GM18519 (cell line): Measurements from ENCODE around the gene TMTC1.
"Not testable (repeated sequence)": the region's sequence is repeated elsewhere in the genome, so short reads cannot be mapped to it uniquely, and the experiment has no call there.

ENCODE experiments used
- ATAC-seq: cut with Tn5 transposase; IDR thresholded peaks from one replicate; pipeline ENCODE4 v1.9.1; 2021; ENCODE audit warnings: mild to moderate bottlenecking, moderate library complexity; ENCODE audit not compliant: unreplicated experiment, low FRiP score

TMTC1 gene

GRCh38 chr12:29783773-29784666 is at the start of gene TMTC1:
TMTC1 (minus strand) TSS chr12:29783942; CDS start chr12:29783751, 191 bp downstream.
- ATAC-seq: no peak

GRCh38 chr12:29831173-29831572 is 47.4 kb upstream of the TMTC1 start:
- no peak for ATAC-seq

GRCh38 chr12:29830391-29830790 is 46.6 kb upstream of the TMTC1 start:
- no peak for ATAC-seq

GRCh38 chr12:29818916-29819623 is 35.3 kb upstream of the TMTC1 start:
- ATAC-seq: no peak

GRCh38 chr12:29816874-29817725 is 33.4 kb upstream of the TMTC1 start:
- no peak for ATAC-seq

GRCh38 chr12:29809616-29810361 is 26.0 kb upstream of the TMTC1 start:
- not testable (repeated sequence) for ATAC-seq

GRCh38 chr12:29807129-29807528 is 23.4 kb upstream of the TMTC1 start:
- no peak for ATAC-seq

GRCh38 chr12:29804019-29804418 is 20.3 kb upstream of the TMTC1 start:
- ATAC-seq: no peak

- no peak for ATAC-seq
Measured at GRCh38 chr12:29799591-29799990, 15.8 kb upstream of the TMTC1 start.

GRCh38 chr12:29797565-29798355 is 14.0 kb upstream of the TMTC1 start:
- no peak for ATAC-seq

GRCh38 chr12:29796823-29797263 is 13.1 kb upstream of the TMTC1 start:
- ATAC-seq: no peak

GRCh38 chr12:29795715-29796114 is 12.0 kb upstream of the TMTC1 start:
- ATAC-seq: no peak

GRCh38 chr12:29794862-29795261 is 11.1 kb upstream of the TMTC1 start:
- ATAC-seq: no peak

- no peak for ATAC-seq
Measured at GRCh38 chr12:29792853-29793252, 9.1 kb upstream of the TMTC1 start.

GRCh38 chr12:29792132-29792531 is 8.4 kb upstream of the TMTC1 start:
- ATAC-seq: no peak

GRCh38 chr12:29782871-29783772 is 620 bp downstream of the TMTC1 start:
- ATAC-seq: no peak

- peak; percentile 81 for ATAC-seq
Measured at GRCh38 chr12:29782285-29782870, 1.4 kb downstream of the TMTC1 start.
